ENCODE results near the gene ADARB2. TPM values are rescaled to one million over a fixed set of nuclear protein-coding genes. Genes with fewer than 3 reads are reported as not detected.

Gene ADARB2
- total and polyA plus RNA-seq, 2 donors = 0.66 to 2.5 TPM

GRCh38 chr10:1605999-1606940 is 131.1 kb downstream of the ADARB2 start:
- H3K4me3 ChIP-seq (ENCODE audit: low read length in 2 of 2) = no peak overlapping the region
- H3K9me3 ChIP-seq (ENCODE audit: control insufficient read depth in 2 of 2, insufficient read depth in 1 of 2, low read length in 1 of 2) = no peaks in the 10 kb centered on the region
- WGBS = 72% methylated on average over 14 of the region's 14 CpGs
- H3K27me3 ChIP-seq (ENCODE audit: control insufficient read depth in 2 of 2, insufficient read depth in 1 of 2, low read length in 1 of 2) = peaks cover 4 to 19% of the 10 kb centered on the region in 2 donors
- H3K27ac ChIP-seq (ENCODE audit: low read depth in 1 of 2, low read length in 1 of 2) = no peak overlapping the region
- no peak for DNase-seq (ENCODE audit: low read depth in 6 of 9, low spot score in 9 of 9)
- H3K4me1 ChIP-seq (ENCODE audit: control insufficient read depth in 2 of 2, insufficient read depth in 2 of 2, low read length in 2 of 2) = peaks cover 0 to 4% of the 10 kb centered on the region in 2 donors
- no peaks in the 10 kb centered on the region for H3K36me3 ChIP-seq (ENCODE audit: control insufficient read depth in 2 of 2, insufficient read depth in 2 of 2, low read length in 1 of 2)

- Histone ChIP-seq H3K36me3 (ENCODE audit: control insufficient read depth in 2 of 2, insufficient read depth in 2 of 2, low read length in 1 of 2) (no peaks in the 10 kb centered on the region), H3K4me3 (ENCODE audit: low read length in 2 of 2) (no peak overlapping the region), H3K27ac (ENCODE audit: low read depth in 1 of 2, low read length in 1 of 2) (no peak overlapping the region), H3K9me3 (ENCODE audit: control insufficient read depth in 2 of 2, insufficient read depth in 1 of 2, low read length in 1 of 2) (no peaks in the 10 kb centered on the region), H3K4me1 (ENCODE audit: control insufficient read depth in 2 of 2, insufficient read depth in 2 of 2, low read length in 2 of 2) (peaks cover 0 to 4% of the 10 kb centered on the region in 2 donors), H3K27me3 (ENCODE audit: control insufficient read depth in 2 of 2, insufficient read depth in 1 of 2, low read length in 1 of 2) (peaks cover 4 to 19% of the 10 kb centered on the region in 2 donors)
- whole genome bisulfite sequencing = 90% methylated on average over 5 of the region's 5 CpGs
- no peak for DNase-seq (ENCODE audit: low read depth in 6 of 9, low spot score in 9 of 9)
Observed at GRCh38 chr10:1605121-1605520, 132.2 kb downstream of the ADARB2 start.

- Histone ChIP-seq H3K4me3 (ENCODE audit: low read length in 2 of 2) (no peak overlapping the region), H3K27me3 (ENCODE audit: control insufficient read depth in 2 of 2, insufficient read depth in 1 of 2, low read length in 1 of 2) (peaks cover 2 to 14% of the 10 kb centered on the region in 2 donors), H3K9me3 (ENCODE audit: control insufficient read depth in 2 of 2, insufficient read depth in 1 of 2, low read length in 1 of 2) (no peaks in the 10 kb centered on the region), H3K36me3 (ENCODE audit: control insufficient read depth in 2 of 2, insufficient read depth in 2 of 2, low read length in 1 of 2) (no peaks in the 10 kb centered on the region), H3K4me1 (ENCODE audit: control insufficient read depth in 2 of 2, insufficient read depth in 2 of 2, low read length in 2 of 2) (peaks cover 0 to 4% of the 10 kb centered on the region in 2 donors), H3K27ac (ENCODE audit: low read depth in 1 of 2, low read length in 1 of 2) (no peak overlapping the region)
- WGBS = 66% methylated on average over 7 of the region's 7 CpGs
- no peak for DNase-seq (ENCODE audit: low read depth in 6 of 9, low spot score in 9 of 9)
Observed at GRCh38 chr10:1604246-1604645, 133.1 kb downstream of the ADARB2 start.

- Histone ChIP-seq H3K9me3 (ENCODE audit: control insufficient read depth in 2 of 2, insufficient read depth in 1 of 2, low read length in 1 of 2) (no peaks in the 10 kb centered on the region), H3K4me1 (ENCODE audit: control insufficient read depth in 2 of 2, insufficient read depth in 2 of 2, low read length in 2 of 2) (peaks cover 0 to 4% of the 10 kb centered on the region in 2 donors), H3K27me3 (ENCODE audit: control insufficient read depth in 2 of 2, insufficient read depth in 1 of 2, low read length in 1 of 2) (peaks cover 0 to 7% of the 10 kb centered on the region in 2 donors), H3K36me3 (ENCODE audit: control insufficient read depth in 2 of 2, insufficient read depth in 2 of 2, low read length in 1 of 2) (no peaks in the 10 kb centered on the region), H3K27ac (ENCODE audit: low read depth in 1 of 2, low read length in 1 of 2) (no peak overlapping the region), H3K4me3 (ENCODE audit: low read length in 2 of 2) (no peak overlapping the region)
- WGBS = 84% methylated on average over 15 of the region's 15 CpGs
- no peak for DNase-seq (ENCODE audit: low read depth in 6 of 9, low spot score in 9 of 9)
Observed at GRCh38 chr10:1603181-1603580, 134.1 kb downstream of the ADARB2 start.

GRCh38 chr10:1602037-1602484 is 135.3 kb downstream of the ADARB2 start:
- 93% methylated on average over 17 of the region's 17 CpGs for WGBS
- Histone ChIP-seq H3K4me3 (ENCODE audit: low read length in 2 of 2) (no peak overlapping the region), H3K36me3 (ENCODE audit: control insufficient read depth in 2 of 2, insufficient read depth in 2 of 2, low read length in 1 of 2) (no peaks in the 10 kb centered on the region), H3K9me3 (ENCODE audit: control insufficient read depth in 2 of 2, insufficient read depth in 1 of 2, low read length in 1 of 2) (no peaks in the 10 kb centered on the region), H3K27ac (ENCODE audit: low read depth in 1 of 2, low read length in 1 of 2) (peak overlapping the region in 1 of 2 donors; percentile 26), H3K27me3 (ENCODE audit: control insufficient read depth in 2 of 2, insufficient read depth in 1 of 2, low read length in 1 of 2) (peaks cover 0 to 3% of the 10 kb centered on the region in 2 donors), H3K4me1 (ENCODE audit: control insufficient read depth in 2 of 2, insufficient read depth in 2 of 2, low read length in 2 of 2) (peaks cover 0 to 4% of the 10 kb centered on the region in 2 donors)
- DNase-seq (ENCODE audit: low read depth in 6 of 9, low spot score in 9 of 9) = no peak

GRCh38 chr10:1601406-1601805 is 135.9 kb downstream of the ADARB2 start:
- no peak for DNase-seq (ENCODE audit: low read depth in 6 of 9, low spot score in 9 of 9)
- H3K4me3 ChIP-seq (ENCODE audit: low read length in 2 of 2) = no peak overlapping the region
- peaks cover 0 to 3% of the 10 kb centered on the region in 2 donors for H3K27me3 ChIP-seq (ENCODE audit: control insufficient read depth in 2 of 2, insufficient read depth in 1 of 2, low read length in 1 of 2)
- H3K27ac ChIP-seq (ENCODE audit: low read depth in 1 of 2, low read length in 1 of 2) = peak overlapping the region; percentile 32 to 42
- 79% methylated on average over 10 of the region's 10 CpGs for WGBS
- H3K4me1 ChIP-seq (ENCODE audit: control insufficient read depth in 2 of 2, insufficient read depth in 2 of 2, low read length in 2 of 2) = peaks cover 0 to 4% of the 10 kb centered on the region in 2 donors
- H3K36me3 ChIP-seq (ENCODE audit: control insufficient read depth in 2 of 2, insufficient read depth in 2 of 2, low read length in 1 of 2) = no peaks in the 10 kb centered on the region
- no peaks in the 10 kb centered on the region for H3K9me3 ChIP-seq (ENCODE audit: control insufficient read depth in 2 of 2, insufficient read depth in 1 of 2, low read length in 1 of 2)

GRCh38 chr10:1600861-1601260 is 136.5 kb downstream of the ADARB2 start:
- Histone ChIP-seq H3K36me3 (ENCODE audit: control insufficient read depth in 2 of 2, insufficient read depth in 2 of 2, low read length in 1 of 2) (no peaks in the 10 kb centered on the region), H3K9me3 (ENCODE audit: control insufficient read depth in 2 of 2, insufficient read depth in 1 of 2, low read length in 1 of 2) (no peaks in the 10 kb centered on the region), H3K4me3 (ENCODE audit: low read length in 2 of 2) (no peak overlapping the region), H3K27ac (ENCODE audit: low read depth in 1 of 2, low read length in 1 of 2) (peak overlapping the region in 1 of 2 donors; percentile 42), H3K4me1 (ENCODE audit: control insufficient read depth in 2 of 2, insufficient read depth in 2 of 2, low read length in 2 of 2) (peaks cover 0 to 4% of the 10 kb centered on the region in 2 donors), H3K27me3 (ENCODE audit: control insufficient read depth in 2 of 2, insufficient read depth in 1 of 2, low read length in 1 of 2) (peaks cover 0 to 3% of the 10 kb centered on the region in 2 donors)
- WGBS = 82% methylated on average over 9 of the region's 9 CpGs
- peak in 1 of 9 donors; percentile 16 for DNase-seq (ENCODE audit: low read depth in 6 of 9, low spot score in 9 of 9)

GRCh38 chr10:1598393-1599153 is 138.8 kb downstream of the ADARB2 start:
- 90% methylated on average over 20 of the region's 20 CpGs for WGBS
- H3K27me3 ChIP-seq (ENCODE audit: control insufficient read depth in 2 of 2, insufficient read depth in 1 of 2, low read length in 1 of 2) = no peaks in the 10 kb centered on the region
- no peaks in the 10 kb centered on the region for H3K36me3 ChIP-seq (ENCODE audit: control insufficient read depth in 2 of 2, insufficient read depth in 2 of 2, low read length in 1 of 2)
- H3K4me3 ChIP-seq (ENCODE audit: low read length in 2 of 2) = no peak overlapping the region
- no peak overlapping the region for H3K27ac ChIP-seq (ENCODE audit: low read depth in 1 of 2, low read length in 1 of 2)
- H3K4me1 ChIP-seq (ENCODE audit: control insufficient read depth in 2 of 2, insufficient read depth in 2 of 2, low read length in 2 of 2) = peaks cover 0 to 4% of the 10 kb centered on the region in 2 donors
- no peak for DNase-seq (ENCODE audit: low read depth in 6 of 9, low spot score in 9 of 9)
- no peaks in the 10 kb centered on the region for H3K9me3 ChIP-seq (ENCODE audit: control insufficient read depth in 2 of 2, insufficient read depth in 1 of 2, low read length in 1 of 2)

Data from thymus (tissue), 11 donors.